Large intestine (tissue), 3 donors: ENCODE data around the gene WRAP73. TPM values are rescaled to one million over a fixed set of nuclear protein-coding genes. Genes with fewer than 3 reads are reported as not detected.

Experiments used
- DNase-seq, 2 donors: peaks; one replicate each; pipeline versions ENCODE4 v3.0.0 to v3.0.0-alpha.2; 2013
- H3K27ac ChIP-seq: one replicate; pipeline ENCODE4 v1.5.1; 2013; ENCODE audit warnings: low read length
- H3K27me3 ChIP-seq: 2 replicates; pipeline ENCODE4 v1.6.1; 2013; ENCODE audit warnings: low read length; ENCODE audit not compliant: control insufficient read depth, insufficient read depth
- H3K36me3 ChIP-seq: 2 replicates; pipeline ENCODE4 v1.6.1; 2013; ENCODE audit warnings: low read length; ENCODE audit not compliant: control insufficient read depth, insufficient read depth
- H3K4me1 ChIP-seq: one replicate; pipeline ENCODE4 v1.6.1; 2013; ENCODE audit warnings: low read length; ENCODE audit not compliant: control insufficient read depth, insufficient read depth
- H3K4me3 ChIP-seq: one replicate; pipeline ENCODE4 v1.5.1; 2013; ENCODE audit warnings: low read length
- H3K9me3 ChIP-seq: one replicate; pipeline ENCODE4 v1.6.1; 2013; ENCODE audit warnings: mild to moderate bottlenecking, low read depth, low read length, moderate library complexity; ENCODE audit not compliant: control insufficient read depth
- WGBS: methylation state at CpG from one replicate; pipeline ENCODE4 v1.1.5; 2013; ENCODE audit warnings: low lambda C conversion rate; ENCODE audit not compliant: insufficient coverage; 5-methylcytosine and 5-hydroxymethylcytosine counted together
- polyA plus RNA-seq: library from polyadenylated mRNA; unstranded; fragments of 120-200 nt; gene quantifications from one replicate; pipeline ENCODE4 v1.2.1, GENCODE V29; 2013

The WRAP73 gene
- polyA plus RNA-seq, 1 donor = 15.6 TPM

DNA sequence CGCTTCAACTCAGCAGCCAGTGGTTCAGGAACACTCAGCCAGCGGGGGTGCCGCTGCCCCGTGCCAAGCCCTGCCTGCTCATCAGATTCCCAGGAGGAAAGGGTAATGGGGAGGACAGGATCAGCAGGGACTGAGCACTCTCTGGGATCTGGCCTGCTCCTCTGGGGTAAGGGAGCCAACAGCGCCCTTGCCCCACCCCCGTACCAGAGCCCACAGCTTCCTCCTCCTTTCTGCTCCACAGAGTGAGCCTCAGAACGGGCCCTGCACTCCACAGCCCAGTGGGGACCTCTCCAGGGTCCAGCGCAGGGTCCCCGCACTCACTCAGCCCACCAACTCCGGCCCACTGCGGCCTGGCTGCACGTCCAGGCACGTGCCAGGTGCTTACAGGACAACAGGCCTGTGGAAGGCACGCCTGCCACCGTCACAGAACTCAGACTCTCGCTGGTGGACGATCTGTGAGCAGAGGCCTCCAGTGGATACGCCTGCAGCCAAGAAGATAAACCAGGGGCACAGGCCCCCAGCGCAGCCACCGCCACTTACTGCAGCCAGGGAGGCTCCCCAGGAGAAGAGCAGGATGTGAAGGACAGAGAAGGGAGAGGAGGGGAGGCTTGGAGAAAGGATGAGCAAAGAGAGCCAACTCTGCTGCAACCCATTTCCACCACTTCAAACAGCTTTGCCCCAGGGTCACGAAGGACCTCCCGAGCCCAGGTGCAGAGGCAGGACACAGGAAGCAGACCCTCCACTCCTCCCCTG lies 40.7 kb downstream of the WRAP73 start:
- Histone ChIP-seq H3K4me1 (peaks cover 23% of the 10 kb centered on the region), H3K27ac (no peak overlapping the region), H3K27me3 (peaks cover 6% of the 10 kb centered on the region), H3K4me3 (no peak overlapping the region), H3K36me3 (no peaks in the 10 kb centered on the region), H3K9me3 (no peaks in the 10 kb centered on the region)
- whole genome bisulfite sequencing = no CpG with 5 or more reads among the region's 22 CpGs
- DNase-seq = no peak

- H3K9me3 ChIP-seq = no peaks in the 10 kb centered on the region
- DNase-seq = no peak
- no CpG with 5 or more reads among the region's 7 CpGs for WGBS
- no peaks in the 10 kb centered on the region for H3K36me3 ChIP-seq
- peaks cover 6% of the 10 kb centered on the region for H3K27me3 ChIP-seq
- H3K4me3 ChIP-seq = no peak overlapping the region
- H3K4me1 ChIP-seq = peaks cover 14% of the 10 kb centered on the region
- no peak overlapping the region for H3K27ac ChIP-seq
Observed at GRCh38 chr1:3608154-3608553, 41.7 kb downstream of the WRAP73 start.

DNA sequence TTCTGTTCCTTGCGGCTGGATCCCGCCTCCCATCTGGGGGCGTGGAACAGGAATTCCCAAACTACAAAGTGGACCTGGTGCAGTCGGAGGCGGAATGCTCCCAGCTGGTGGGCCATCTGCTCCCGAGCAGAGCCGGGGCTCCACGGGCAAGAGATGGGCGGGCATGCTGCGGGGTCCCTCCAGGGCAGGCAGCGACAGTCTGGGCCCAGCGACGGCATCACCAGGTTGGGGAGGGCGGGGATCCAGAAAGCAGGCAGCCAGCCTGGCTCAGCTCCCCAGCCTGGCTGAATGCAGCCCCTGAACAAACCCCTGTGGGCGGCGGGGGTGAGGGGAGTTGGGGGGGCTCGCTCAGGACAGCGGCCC lies 42.2 kb downstream of the WRAP73 start:
- WGBS = no CpG with 5 or more reads among the region's 18 CpGs
- peaks cover 12% of the 10 kb centered on the region for H3K4me1 ChIP-seq
- H3K27ac ChIP-seq = no peak overlapping the region
- H3K9me3 ChIP-seq = no peaks in the 10 kb centered on the region
- H3K36me3 ChIP-seq = no peaks in the 10 kb centered on the region
- H3K27me3 ChIP-seq = peaks cover 6% of the 10 kb centered on the region
- H3K4me3 ChIP-seq = no peak overlapping the region
- no peak for DNase-seq

DNA sequence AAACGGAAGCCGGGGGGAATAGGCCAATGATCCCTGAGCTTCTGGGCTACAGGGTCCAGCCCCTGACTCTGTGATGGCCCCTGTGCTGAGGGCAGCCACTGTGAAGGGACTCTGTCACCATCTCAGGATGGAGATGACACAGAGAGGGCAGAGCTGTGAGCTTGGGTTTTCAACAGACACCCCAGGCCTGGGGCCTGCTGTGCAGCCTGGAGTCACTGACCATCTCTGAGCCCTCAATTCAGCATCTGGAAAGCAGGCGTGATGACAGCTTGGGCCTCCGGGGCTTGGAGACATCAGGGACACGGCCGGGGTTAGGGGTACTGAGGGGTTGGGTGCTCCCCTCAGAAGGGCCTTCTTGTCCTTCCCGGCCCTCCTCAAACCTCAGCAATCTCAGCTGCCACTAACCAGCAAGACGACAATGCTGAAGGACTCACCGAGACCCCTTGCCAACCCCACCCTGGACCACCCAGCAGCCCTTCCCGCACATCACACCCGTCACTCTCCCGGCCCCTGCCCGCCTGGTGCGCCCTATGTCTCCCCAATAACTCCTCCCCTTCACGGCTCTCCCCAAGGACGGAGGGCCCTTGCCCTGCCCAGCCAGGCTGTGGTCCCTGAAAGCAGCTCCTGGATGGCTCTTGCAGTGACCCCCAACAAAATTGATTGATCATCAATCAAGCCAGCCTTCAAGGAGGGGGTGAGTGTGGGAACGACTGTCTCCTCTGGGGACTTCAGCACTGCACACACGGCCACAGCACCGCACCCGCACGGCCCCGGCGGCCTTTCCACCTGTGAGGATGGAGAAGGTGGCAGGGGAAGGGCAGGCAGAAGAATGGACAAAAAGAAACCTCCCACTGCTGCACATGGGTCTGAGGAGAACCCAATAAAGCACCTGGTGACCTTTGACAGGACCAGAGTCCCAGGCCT lies 42.9 kb downstream of the WRAP73 start:
- Histone ChIP-seq H3K4me1 (peaks cover 11% of the 10 kb centered on the region), H3K4me3 (no peak overlapping the region), H3K9me3 (no peaks in the 10 kb centered on the region), H3K27ac (no peak overlapping the region), H3K36me3 (no peaks in the 10 kb centered on the region), H3K27me3 (peaks cover 6% of the 10 kb centered on the region)
- WGBS = 87% methylated on average over 3 of the region's 23 CpGs
- no peak for DNase-seq

- no peaks in the 10 kb centered on the region for H3K36me3 ChIP-seq
- H3K4me1 ChIP-seq = no peaks in the 10 kb centered on the region
- no peak for DNase-seq
- H3K4me3 ChIP-seq = no peak overlapping the region
- H3K27me3 ChIP-seq = peaks cover 4% of the 10 kb centered on the region
- 50% methylated on average over 2 of the region's 7 CpGs for WGBS
- H3K27ac ChIP-seq = no peak overlapping the region
- no peaks in the 10 kb centered on the region for H3K9me3 ChIP-seq
Observed at GRCh38 chr1:3604997-3605823, 44.7 kb downstream of the WRAP73 start.

- Histone ChIP-seq H3K27me3 (no peaks in the 10 kb centered on the region), H3K36me3 (no peaks in the 10 kb centered on the region)
- no peak for DNase-seq
Observed at GRCh38 chr1:3604468-3604974, 45.4 kb downstream of the WRAP73 start.

GRCh38 chr1:3603571-3604467 lies 46.1 kb downstream of the WRAP73 start:
- H3K36me3 ChIP-seq = no peaks in the 10 kb centered on the region
- H3K9me3 ChIP-seq = no peaks in the 10 kb centered on the region
- H3K27me3 ChIP-seq = no peaks in the 10 kb centered on the region
- H3K27ac ChIP-seq = no peak overlapping the region
- WGBS = no CpG with 5 or more reads among the region's 29 CpGs
- no peak overlapping the region for H3K4me3 ChIP-seq
- H3K4me1 ChIP-seq = peaks cover under 1% of the 10 kb centered on the region
- no peak for DNase-seq

More at GRCh38 chr1:3604468-3604974, 45.4 kb downstream of the WRAP73 start:
- H3K4me1 ChIP-seq = no peaks in the 10 kb centered on the region
- no peak overlapping the region for H3K27ac ChIP-seq
- no peaks in the 10 kb centered on the region for H3K9me3 ChIP-seq
- no peak overlapping the region for H3K4me3 ChIP-seq
- WGBS = no CpG with 5 or more reads among the region's 8 CpGs

DNA sequence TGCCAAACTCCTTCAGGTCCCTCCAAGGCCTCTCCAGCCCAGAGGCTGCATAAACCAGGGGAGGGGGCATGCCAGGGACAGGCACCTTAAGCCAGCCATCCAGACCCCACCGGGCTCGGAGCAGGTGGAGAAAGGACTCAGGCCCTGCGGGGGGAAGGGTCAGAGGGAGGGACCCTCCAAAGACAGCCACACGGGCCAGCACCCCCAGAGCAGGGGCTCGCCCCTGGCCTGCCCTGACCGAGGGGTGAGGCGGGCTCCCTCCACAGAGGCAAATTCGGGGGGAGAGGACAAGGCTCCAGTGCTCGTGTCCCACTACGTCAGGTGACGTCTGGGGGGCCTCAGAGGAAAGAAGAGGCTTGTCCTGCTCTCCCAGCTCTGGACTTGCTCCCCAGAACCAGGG lies 46.7 kb downstream of the WRAP73 start:
- no CpG with 5 or more reads among the region's 11 CpGs for WGBS
- H3K4me1 ChIP-seq = peaks cover 5% of the 10 kb centered on the region

GRCh38 chr1:3602375-3602774 lies 47.5 kb downstream of the WRAP73 start:
- H3K4me3 ChIP-seq = no peak overlapping the region
- no peak for DNase-seq
- H3K27ac ChIP-seq = no peak overlapping the region
- no peaks in the 10 kb centered on the region for H3K27me3 ChIP-seq
- no peaks in the 10 kb centered on the region for H3K36me3 ChIP-seq
- peaks cover 9% of the 10 kb centered on the region for H3K4me1 ChIP-seq
- WGBS = no CpG with 5 or more reads among the region's 21 CpGs
- no peaks in the 10 kb centered on the region for H3K9me3 ChIP-seq

More for the DNA sequence above, 46.7 kb downstream of the WRAP73 start:
- H3K27ac ChIP-seq = no peak overlapping the region
- no peaks in the 10 kb centered on the region for H3K27me3 ChIP-seq
- no peak for DNase-seq
- no peak overlapping the region for H3K4me3 ChIP-seq
- no peaks in the 10 kb centered on the region for H3K36me3 ChIP-seq
- H3K9me3 ChIP-seq = no peaks in the 10 kb centered on the region
